Measurements from ENCODE around the gene THYN1.
"Not testable (repeated sequence)": the region's sequence is repeated elsewhere in the genome, so short reads cannot be mapped to it uniquely, and the experiment has no call there.

DNA sequence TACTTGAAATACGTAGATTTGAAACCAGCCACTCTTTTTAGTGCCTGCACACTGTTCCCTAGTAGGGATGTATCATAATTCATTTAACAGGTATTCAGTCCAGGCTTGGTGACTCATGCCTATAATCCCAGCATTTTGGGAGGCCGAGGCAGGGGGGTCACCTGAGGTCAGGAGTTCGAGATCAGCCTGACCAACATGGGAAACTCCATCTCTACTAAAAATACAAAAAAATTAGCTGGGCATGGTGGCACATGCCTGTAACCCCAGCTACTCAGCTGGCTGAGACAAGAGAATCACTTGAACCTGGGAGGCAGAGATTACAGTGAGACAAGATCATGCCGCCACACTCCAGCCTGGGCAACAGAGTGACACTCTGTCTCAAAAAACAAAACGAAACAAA is 31.2 kb upstream of the THYN1 start:
- TF ChIP-seq POLR2A (IDR thresholded peaks at IDR 0.05): not testable (repeated sequence)
- TF ChIP-seq, protein P1, sequence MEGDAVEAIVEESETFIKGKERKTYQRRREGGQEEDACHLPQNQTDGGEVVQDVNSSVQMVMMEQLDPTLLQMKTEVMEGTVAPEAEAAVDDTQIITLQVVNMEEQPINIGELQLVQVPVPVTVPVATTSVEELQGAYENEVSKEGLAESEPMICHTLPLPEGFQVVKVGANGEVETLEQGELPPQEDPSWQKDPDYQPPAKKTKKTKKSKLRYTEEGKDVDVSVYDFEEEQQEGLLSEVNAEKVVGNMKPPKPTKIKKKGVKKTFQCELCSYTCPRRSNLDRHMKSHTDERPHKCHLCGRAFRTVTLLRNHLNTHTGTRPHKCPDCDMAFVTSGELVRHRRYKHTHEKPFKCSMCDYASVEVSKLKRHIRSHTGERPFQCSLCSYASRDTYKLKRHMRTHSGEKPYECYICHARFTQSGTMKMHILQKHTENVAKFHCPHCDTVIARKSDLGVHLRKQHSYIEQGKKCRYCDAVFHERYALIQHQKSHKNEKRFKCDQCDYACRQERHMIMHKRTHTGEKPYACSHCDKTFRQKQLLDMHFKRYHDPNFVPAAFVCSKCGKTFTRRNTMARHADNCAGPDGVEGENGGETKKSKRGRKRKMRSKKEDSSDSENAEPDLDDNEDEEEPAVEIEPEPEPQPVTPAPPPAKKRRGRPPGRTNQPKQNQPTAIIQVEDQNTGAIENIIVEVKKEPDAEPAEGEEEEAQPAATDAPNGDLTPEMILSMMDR (IDR thresholded peaks at IDR 0.05): not testable (repeated sequence)

All from adrenal gland (tissue), 5 donors.